GM12878 (cell line): ENCODE data around the gene UNK. TPM values are rescaled to one million over a fixed set of nuclear protein-coding genes. Genes with fewer than 3 reads are reported as not detected.

Experiments used
- BACH1 ChIP-seq: fragments of 450-650 bp; IDR thresholded peaks from 2 replicates; pipeline ENCODE4 v1.6.1; 2017; ENCODE audit warnings: mild to moderate bottlenecking, borderline replicate concordance
- CEBPB ChIP-seq, 2 experiments: fragments of 150-350 bp in 1 of 2; IDR thresholded peaks; 2 replicates each; pipeline ENCODE4 v1.6.1; 2012 to 2014; ENCODE audit warnings: low read depth in 2 of 2, low read length in 2 of 2, borderline replicate concordance in 1 of 2, inconsistent platforms in 1 of 2
- CHD2 ChIP-seq: IDR thresholded peaks from 2 replicates; pipeline ENCODE4 v1.6.1; 2011; ENCODE audit warnings: low read depth, low read length, improper control_type of control experiment, borderline replicate concordance
- FOXK2 ChIP-seq: fragments of 450-650 bp; IDR thresholded peaks from 2 replicates; pipeline ENCODE4 v1.6.1; 2017; ENCODE audit warnings: mild to moderate bottlenecking, moderate library complexity
- KDM1A ChIP-seq: fragments of 200-600 bp; sonication (generic); IDR thresholded peaks from 2 replicates; pipeline ENCODE4 v1.6.1; 2016; ENCODE audit warnings: borderline replicate concordance
- NFIC ChIP-seq: IDR thresholded peaks from 2 replicates; pipeline ENCODE4 v1.6.1; 2012; ENCODE audit warnings: low read depth, mild to moderate bottlenecking, inconsistent platforms, low read length, moderate library complexity
- NFXL1 ChIP-seq: fragments of 450-650 bp; IDR thresholded peaks from 2 replicates; pipeline ENCODE4 v1.6.1; 2017; ENCODE audit warnings: antibody characterized with exemption, mild to moderate bottlenecking, borderline replicate concordance
- NR2F1 ChIP-seq: fragments of 450-650 bp; conservative IDR thresholded peaks from 2 replicates; pipeline ENCODE4 v1.6.1; 2017; ENCODE audit warnings: mild to moderate bottlenecking
- NRF1 ChIP-seq: conservative IDR thresholded peaks from 2 replicates; pipeline ENCODE4 v1.6.1; 2011; ENCODE audit warnings: mild to moderate bottlenecking, low read depth, low read length, improper control_type of control experiment
- POLR2AphosphoS2 ChIP-seq: IDR thresholded peaks from 2 replicates; pipeline ENCODE4 v1.6.1; 2011; ENCODE audit warnings: low read depth, mild to moderate bottlenecking, low read length, improper control_type of control experiment, moderate library complexity
- RB1 ChIP-seq: fragments of 450-650 bp; formaldehyde crosslinking; IDR thresholded peaks from 2 replicates; pipeline ENCODE4 v1.6.1; 2017; ENCODE audit warnings: mild to moderate bottlenecking, borderline replicate concordance
- SRF ChIP-seq, 2 experiments: IDR thresholded peaks; 2 replicates each; pipeline ENCODE4 v1.6.1; 2011; ENCODE audit warnings: low read depth in 2 of 2, low read length in 2 of 2, mild to moderate bottlenecking in 1 of 2, moderate library complexity in 1 of 2
- TARDBP ChIP-seq: IDR thresholded peaks from 2 replicates; pipeline ENCODE4 v1.6.1; 2016; ENCODE audit warnings: borderline replicate concordance
- ZBTB33 ChIP-seq: fragments of 450-650 bp; IDR thresholded peaks from 2 replicates; pipeline ENCODE4 v1.6.1; 2017; ENCODE audit warnings: mild to moderate bottlenecking
- ZNF24 ChIP-seq: fragments of 450-650 bp; IDR thresholded peaks from 2 replicates; pipeline ENCODE4 v1.6.1; 2017; ENCODE audit warnings: antibody characterized with exemption, mild to moderate bottlenecking
- polyA plus RNA-seq, 11 experiments: library from polyadenylated mRNA; depleted of rRNA in 4 of 11; unstranded in 6 of 11; stranded (reverse) in 5 of 11; fragments of >200 nt; fragmentation: Nextera tagmentation in 4 of 11; fragmentation: Illumina TruSeq in 1 of 11; extraction: Ambion mirVana in 4 of 11; extraction: Trizol in 1 of 11; gene quantifications; 1 replicate in 1 of 11; 2 replicates in 10 of 11; pipeline versions ENCODE4 v1.2.1 to v1.2.3, GENCODE V29; 2011 to 2016; ENCODE audit warnings: inconsistent platforms in 2 of 11, missing spikeins in 2 of 11, low read depth in 1 of 11
- total RNA-seq, 4 experiments: library from RNA; depleted of rRNA in 3 of 4; stranded (reverse); fragments of >200 nt in 3 of 4; fragmentation: Illumina TruSeq in 1 of 4; extraction: Trizol in 1 of 4; gene quantifications; 2 replicates each; pipeline versions ENCODE4 v1.2.1 to v1.2.3, GENCODE V29; 2013 to 2021
- TF ChIP-seq, protein P1 (sequence below): IDR thresholded peaks from 2 replicates; pipeline ENCODE4 v1.6.1; 2012; ENCODE audit warnings: improper control_type of control experiment, low read depth, low read length; ENCODE audit not compliant: insufficient replicate concordance
- TF ChIP-seq, protein P2 (sequence below): fragments of 150-350 bp; IDR thresholded peaks from 2 replicates; pipeline ENCODE4 v1.6.1; 2016; ENCODE audit warnings: low read depth, low read length

Gene UNK
- total and polyA plus RNA-seq, 10 of the 15 experiments (the other 5 are each of a cell fraction or from before 2014, with no cell fraction given): 8.9 to 34.5 (median 27.3) TPM

- TF ChIP-seq NFXL1 (peak; percentile 52; the same call in 1 of the 2 replicates), ZBTB33 (no peak), CEBPB (IDR thresholded peaks at IDR 0.05; ENCODE audit: borderline replicate concordance in 1 of 2, low read depth in 2 of 2, low read length in 2 of 2) (no peak), FOXK2 (no peak; the same call in 1 of the 2 replicates), NFIC (peak; percentile 55; the same call in 1 of the 2 replicates), KDM1A (no peak), NRF1 (no peak), RB1 (peak; percentile 95; the same call in 1 of the 2 replicates), ZNF24 (no peak), POLR2AphosphoS2 (peak; percentile 87), BACH1 (peak; percentile 99), TARDBP (no peak; the same call in 1 of the 2 replicates), CHD2 (peak; percentile 12; the same call in 1 of the 2 replicates), NR2F1 (peak; percentile 22; the same call in 1 of the 2 replicates), SRF (IDR thresholded peaks at IDR 0.05; ENCODE audit: low read depth in 2 of 2, low read length in 2 of 2) (no peak)
- TF ChIP-seq, protein P1, sequence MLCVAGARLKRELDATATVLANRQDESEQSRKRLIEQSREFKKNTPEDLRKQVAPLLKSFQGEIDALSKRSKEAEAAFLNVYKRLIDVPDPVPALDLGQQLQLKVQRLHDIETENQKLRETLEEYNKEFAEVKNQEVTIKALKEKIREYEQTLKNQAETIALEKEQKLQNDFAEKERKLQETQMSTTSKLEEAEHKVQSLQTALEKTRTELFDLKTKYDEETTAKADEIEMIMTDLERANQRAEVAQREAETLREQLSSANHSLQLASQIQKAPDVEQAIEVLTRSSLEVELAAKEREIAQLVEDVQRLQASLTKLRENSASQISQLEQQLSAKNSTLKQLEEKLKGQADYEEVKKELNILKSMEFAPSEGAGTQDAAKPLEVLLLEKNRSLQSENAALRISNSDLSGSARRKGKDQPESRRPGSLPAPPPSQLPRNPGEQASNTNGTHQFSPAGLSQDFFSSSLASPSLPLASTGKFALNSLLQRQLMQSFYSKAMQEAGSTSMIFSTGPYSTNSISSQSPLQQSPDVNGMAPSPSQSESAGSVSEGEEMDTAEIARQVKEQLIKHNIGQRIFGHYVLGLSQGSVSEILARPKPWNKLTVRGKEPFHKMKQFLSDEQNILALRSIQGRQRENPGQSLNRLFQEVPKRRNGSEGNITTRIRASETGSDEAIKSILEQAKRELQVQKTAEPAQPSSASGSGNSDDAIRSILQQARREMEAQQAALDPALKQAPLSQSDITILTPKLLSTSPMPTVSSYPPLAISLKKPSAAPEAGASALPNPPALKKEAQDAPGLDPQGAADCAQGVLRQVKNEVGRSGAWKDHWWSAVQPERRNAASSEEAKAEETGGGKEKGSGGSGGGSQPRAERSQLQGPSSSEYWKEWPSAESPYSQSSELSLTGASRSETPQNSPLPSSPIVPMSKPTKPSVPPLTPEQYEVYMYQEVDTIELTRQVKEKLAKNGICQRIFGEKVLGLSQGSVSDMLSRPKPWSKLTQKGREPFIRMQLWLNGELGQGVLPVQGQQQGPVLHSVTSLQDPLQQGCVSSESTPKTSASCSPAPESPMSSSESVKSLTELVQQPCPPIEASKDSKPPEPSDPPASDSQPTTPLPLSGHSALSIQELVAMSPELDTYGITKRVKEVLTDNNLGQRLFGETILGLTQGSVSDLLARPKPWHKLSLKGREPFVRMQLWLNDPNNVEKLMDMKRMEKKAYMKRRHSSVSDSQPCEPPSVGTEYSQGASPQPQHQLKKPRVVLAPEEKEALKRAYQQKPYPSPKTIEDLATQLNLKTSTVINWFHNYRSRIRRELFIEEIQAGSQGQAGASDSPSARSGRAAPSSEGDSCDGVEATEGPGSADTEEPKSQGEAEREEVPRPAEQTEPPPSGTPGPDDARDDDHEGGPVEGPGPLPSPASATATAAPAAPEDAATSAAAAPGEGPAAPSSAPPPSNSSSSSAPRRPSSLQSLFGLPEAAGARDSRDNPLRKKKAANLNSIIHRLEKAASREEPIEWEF: no peak
- TF ChIP-seq, protein P2, sequence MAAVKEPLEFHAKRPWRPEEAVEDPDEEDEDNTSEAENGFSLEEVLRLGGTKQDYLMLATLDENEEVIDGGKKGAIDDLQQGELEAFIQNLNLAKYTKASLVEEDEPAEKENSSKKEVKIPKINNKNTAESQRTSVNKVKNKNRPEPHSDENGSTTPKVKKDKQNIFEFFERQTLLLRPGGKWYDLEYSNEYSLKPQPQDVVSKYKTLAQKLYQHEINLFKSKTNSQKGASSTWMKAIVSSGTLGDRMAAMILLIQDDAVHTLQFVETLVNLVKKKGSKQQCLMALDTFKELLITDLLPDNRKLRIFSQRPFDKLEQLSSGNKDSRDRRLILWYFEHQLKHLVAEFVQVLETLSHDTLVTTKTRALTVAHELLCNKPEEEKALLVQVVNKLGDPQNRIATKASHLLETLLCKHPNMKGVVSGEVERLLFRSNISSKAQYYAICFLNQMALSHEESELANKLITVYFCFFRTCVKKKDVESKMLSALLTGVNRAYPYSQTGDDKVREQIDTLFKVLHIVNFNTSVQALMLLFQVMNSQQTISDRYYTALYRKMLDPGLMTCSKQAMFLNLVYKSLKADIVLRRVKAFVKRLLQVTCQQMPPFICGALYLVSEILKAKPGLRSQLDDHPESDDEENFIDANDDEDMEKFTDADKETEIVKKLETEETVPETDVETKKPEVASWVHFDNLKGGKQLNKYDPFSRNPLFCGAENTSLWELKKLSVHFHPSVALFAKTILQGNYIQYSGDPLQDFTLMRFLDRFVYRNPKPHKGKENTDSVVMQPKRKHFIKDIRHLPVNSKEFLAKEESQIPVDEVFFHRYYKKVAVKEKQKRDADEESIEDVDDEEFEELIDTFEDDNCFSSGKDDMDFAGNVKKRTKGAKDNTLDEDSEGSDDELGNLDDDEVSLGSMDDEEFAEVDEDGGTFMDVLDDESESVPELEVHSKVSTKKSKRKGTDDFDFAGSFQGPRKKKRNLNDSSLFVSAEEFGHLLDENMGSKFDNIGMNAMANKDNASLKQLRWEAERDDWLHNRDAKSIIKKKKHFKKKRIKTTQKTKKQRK: no peak
Measured at GRCh38 chr17:75785016-75785890, 647 bp downstream of the UNK start (continued).
